Gastrocnemius medialis (tissue), 4 donors: ENCODE results near the gene CDH4.

Source experiments
- CTCF ChIP-seq, 5 experiments: fragments of 450-650 bp in 3 of 5; fragments of 200-600 bp in 2 of 5; sonication (generic) in 2 of 5; IDR thresholded peaks in 4 of 5; conservative IDR thresholded peaks in 1 of 5; 1 replicate in 4 of 5; 2 replicates in 1 of 5; pipeline ENCODE4 v1.5.1; 2016 to 2019; ENCODE audit warnings: antibody characterized with exemption in 5 of 5, mild to moderate bottlenecking in 3 of 5, moderate library complexity in 3 of 5
- POLR2A ChIP-seq, 2 donors: fragments of 450-650 bp; IDR thresholded peaks; one replicate each; pipeline ENCODE4 v1.6.1; 2017; ENCODE audit warnings: antibody characterized with exemption in 2 of 2, mild to moderate bottlenecking in 2 of 2, moderate library complexity in 2 of 2

GRCh38 chr20:61668065-61668650, 416.1 kb downstream of the CDH4 start:
- no peak for TF ChIP-seq CTCF (IDR thresholded peaks at IDR 0.05 in 4 of 5, conservative IDR thresholded peaks at IDR 0.05 in 1 of 5)
- no peak for TF ChIP-seq POLR2A (IDR thresholded peaks at IDR 0.05)
